ENCODE data around the gene RAB6D.
"Not testable (repeated sequence)": the region's sequence is repeated elsewhere in the genome, so short reads cannot be mapped to it uniquely, and the experiment has no call there.

The RAB6D gene

GRCh38 chr2:131363703-131364186 lies at the start of gene RAB6D:
Gene RAB6D (minus strand): TSS chr2:131364168. CDS start chr2:131363720, 448 bp downstream.
- DNase-seq (ENCODE audit: low read depth, low spot score): not testable (repeated sequence)

DNA sequence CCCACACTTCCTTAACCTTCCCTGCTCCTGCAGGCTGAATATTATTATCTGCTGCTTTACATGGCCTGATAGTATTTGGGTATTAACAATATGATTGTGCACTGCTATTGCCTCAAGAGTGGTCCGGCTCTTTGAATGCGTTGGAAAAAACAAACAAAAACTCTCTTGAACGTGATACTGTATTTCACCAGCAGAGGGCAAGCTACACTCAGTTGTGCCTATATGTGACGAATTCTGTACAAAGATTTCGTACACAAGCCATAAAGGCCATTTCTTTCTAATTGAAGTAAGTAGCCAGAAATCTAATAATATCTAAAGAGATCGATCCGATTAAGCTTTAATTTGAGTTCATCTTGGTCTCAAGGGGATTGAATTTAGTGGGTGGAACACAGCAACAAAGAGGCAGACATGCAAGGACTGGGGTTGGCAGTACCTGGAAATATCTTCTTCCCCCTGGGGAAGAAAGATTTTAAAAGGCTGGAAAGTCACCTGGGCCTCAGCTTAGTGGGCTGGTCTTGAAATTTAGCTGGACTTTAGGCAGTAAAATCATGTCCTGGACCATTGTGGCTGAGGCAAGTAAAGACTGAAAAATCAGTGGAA lies 49.3 kb upstream of the RAB6D start:
- peak; percentile 17 for DNase-seq (ENCODE audit: low read depth, low spot score)

GRCh38 chr2:131410173-131410572 lies 46.2 kb upstream of the RAB6D start:
- no peak for DNase-seq (ENCODE audit: low read depth, low spot score)

DNA sequence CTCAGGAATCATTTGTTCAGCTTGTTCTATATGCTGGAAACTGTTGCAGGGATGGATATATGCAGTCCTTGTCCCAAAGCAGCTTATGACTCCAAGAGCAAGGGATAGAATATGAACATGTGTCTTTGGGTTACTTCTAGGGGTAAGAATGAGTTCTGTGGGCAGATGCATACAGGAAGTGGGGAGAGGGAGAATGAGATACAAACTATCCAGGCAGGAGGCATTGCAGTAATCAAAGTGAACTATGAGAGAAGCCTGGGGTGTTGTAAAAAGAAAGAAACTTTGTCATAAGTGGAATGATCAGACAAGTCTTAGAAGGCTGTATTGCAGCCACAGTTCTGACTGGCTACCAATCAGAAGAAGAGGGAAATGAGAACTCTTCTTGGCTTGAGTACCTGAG lies 44.8 kb upstream of the RAB6D start:
- no peak for DNase-seq (ENCODE audit: low read depth, low spot score)

GRCh38 chr2:131408207-131408606 lies 44.2 kb upstream of the RAB6D start:
- DNase-seq (ENCODE audit: low read depth, low spot score): no peak

GRCh38 chr2:131404753-131405152 lies 40.8 kb upstream of the RAB6D start:
- DNase-seq (ENCODE audit: low read depth, low spot score): no peak

DNA sequence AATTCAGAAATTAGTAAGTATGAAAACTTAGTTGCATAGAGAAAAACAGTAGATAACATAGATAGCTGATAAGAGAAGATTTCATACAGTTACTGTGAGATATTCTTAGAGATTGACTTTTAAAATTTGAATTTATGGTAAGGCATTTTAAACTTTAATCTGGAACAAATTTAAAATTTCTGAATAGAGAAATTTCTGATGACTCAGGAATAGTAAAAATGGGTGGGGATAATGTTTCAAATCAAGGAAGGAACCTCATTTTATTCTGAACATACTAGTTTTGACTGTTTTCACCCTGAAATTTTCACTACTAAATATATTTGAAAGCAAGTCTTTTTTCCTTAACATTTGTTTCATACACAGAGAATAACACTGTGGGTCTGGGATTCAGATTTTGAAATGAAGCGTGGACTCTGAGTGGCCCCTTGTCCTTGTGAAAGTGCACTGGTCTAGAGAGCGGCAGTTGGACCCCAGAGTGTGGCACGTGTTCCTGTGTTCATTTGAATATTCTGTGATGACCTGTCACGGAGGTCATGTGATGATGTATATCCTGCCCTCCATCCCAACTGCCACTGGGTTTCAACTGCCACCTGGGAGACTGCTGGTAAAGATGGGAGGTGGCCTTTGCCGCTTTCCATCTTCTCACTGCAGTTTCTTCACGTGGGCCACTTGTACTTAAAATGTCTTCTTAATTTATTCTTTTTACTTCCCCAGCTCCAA lies 38.5 kb upstream of the RAB6D start:
- DNase-seq (ENCODE audit: low read depth, low spot score): no peak

- DNase-seq (ENCODE audit: low read depth, low spot score): no peak
Observed at GRCh38 chr2:131400849-131401248, 36.9 kb upstream of the RAB6D start.

GRCh38 chr2:131400441-131400840 lies 36.5 kb upstream of the RAB6D start:
- DNase-seq (ENCODE audit: low read depth, low spot score): not testable (repeated sequence)

DNA sequence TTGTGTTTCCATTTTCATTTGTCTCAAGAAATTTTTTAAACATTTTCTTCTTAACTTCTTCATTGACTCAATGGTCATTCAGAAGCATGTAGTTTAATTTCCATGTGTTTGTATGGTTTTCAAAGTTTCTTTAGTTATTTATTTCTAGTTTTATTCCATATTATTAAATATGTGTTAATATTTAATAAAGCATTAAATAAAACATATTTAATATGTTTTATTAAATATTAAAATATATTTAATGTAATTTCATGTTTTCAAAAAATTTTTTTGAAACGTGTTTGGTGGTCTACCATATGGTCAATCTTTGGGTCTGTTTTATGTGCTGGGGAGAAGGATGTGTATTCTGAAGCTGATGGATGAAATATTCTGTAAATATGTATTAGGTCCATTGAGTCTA lies 32.2 kb upstream of the RAB6D start:
- DNase-seq (ENCODE audit: low read depth, low spot score): not testable (repeated sequence)

DNA sequence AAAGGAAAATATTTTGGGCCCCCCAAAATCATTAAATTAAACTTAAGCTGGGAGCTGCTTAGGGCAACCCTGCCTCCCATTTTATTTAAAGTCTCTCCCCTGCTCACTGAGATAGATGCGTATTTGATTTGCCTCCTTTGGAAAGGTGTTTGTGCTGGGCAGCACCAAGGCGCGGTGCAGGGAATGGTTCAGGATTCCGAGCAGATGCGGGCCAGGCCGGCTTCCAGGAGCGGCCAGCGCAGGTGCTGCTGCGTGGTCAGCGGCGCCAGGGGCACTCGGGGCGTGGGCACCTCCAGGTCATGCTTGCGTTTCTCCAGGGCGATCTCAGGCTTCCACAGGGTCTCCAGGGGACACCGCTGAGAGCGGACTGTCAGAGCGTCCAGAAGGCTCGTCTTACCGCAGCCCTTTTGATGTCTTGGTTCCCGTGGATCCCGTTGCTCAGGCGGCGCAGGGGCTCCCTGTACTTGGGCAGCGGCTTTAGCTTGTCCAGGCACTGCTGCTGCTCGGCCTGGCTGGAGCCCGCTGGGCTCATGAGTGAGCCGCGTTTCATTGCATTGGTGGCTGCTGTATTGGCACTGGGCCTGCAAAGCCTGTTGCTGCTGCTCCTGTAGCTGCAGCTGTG lies 31.2 kb upstream of the RAB6D start:
- not testable (repeated sequence) for DNase-seq (ENCODE audit: low read depth, low spot score)

DNA sequence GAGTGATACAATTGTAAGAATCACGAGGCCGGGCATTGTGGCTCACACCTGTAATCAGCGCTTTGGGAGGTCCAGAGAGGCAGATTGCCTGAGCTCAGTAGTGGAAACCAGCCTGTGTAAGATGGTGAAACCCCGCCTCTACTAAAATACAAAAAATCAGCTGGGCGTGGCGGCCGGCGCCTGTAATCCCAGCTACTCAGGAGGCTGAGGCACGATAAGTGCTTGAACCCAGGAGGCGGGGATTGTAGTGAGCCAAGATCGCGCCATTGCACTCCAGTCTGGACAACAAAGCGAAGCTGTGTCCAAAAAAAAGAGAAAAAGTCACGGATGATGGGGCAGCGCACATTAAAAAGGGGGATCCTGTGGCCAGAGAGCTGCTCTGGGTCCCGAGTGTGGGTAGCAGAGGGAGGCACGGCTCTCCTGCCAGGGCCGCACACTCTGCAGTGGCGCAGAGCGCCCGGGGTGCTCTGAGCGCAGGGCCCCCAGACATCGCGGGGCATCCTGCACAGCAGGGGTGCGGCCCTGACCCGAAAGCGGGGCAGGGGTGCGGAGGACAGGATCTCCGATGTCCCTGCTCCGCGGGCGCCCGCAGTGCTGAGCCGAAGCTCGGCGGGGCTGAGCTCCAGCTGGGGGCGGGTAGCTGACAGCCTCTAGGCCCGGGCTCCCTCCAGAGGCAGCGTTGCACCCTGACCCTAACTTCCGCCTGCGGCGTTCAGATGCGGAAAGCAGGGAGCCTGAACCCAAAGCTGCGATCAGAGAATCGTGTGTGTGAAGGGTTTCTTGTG lies 30.4 kb upstream of the RAB6D start:
- DNase-seq (ENCODE audit: low read depth, low spot score): no peak

DNA sequence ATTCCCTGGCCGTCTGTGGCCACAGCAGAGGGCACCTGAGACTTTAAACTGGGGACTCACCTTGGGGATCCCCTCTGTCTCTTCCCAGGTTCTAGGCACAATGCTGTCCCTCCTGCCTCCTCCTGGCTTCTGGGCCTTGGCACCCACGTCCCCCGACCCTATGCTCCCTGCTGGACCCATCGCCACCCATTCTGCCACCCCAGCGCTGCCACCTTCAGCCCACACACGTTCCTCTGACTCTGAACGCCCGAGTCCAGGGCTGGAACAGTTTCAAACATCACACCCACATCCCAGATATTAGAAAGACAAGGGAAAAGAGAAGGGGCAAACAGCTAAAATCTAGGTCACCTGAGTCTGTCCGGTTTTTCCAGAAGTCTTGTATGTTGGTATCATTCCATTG lies 28.0 kb upstream of the RAB6D start:
- not testable (repeated sequence) for DNase-seq (ENCODE audit: low read depth, low spot score)

GRCh38 chr2:131391471-131391870 lies 27.5 kb upstream of the RAB6D start:
- DNase-seq (ENCODE audit: low read depth, low spot score): not testable (repeated sequence)

GRCh38 chr2:131390495-131391130 lies 26.6 kb upstream of the RAB6D start:
- DNase-seq (ENCODE audit: low read depth, low spot score): not testable (repeated sequence)

DNA sequence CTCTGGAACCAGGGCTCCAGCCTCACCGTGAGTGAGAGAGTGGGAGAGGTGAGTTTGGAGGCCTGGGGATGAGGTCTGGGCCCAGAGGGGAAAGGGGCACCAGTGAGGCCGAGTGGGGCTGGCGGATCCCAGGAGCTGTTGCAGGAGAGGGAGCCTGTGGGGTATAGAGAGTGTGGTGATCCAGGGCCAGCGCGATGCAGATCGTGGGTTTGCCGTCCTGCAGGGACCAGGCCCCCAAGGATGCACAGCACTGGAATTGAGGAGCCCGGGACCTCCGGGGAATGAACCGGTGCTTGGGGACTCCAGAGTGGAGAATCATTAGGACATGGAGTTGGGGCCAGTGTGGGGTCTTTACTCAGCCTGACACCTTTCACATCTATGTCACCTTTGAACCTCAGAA lies 25.7 kb upstream of the RAB6D start:
- DNase-seq (ENCODE audit: low read depth, low spot score): no peak

- DNase-seq (ENCODE audit: low read depth, low spot score): not testable (repeated sequence)
Observed at GRCh38 chr2:131388834-131389233, 24.9 kb upstream of the RAB6D start.

GRCh38 chr2:131373111-131373510 lies 9.1 kb upstream of the RAB6D start:
- DNase-seq (ENCODE audit: low read depth, low spot score): not testable (repeated sequence)

- no peak for DNase-seq (ENCODE audit: low read depth, low spot score)
Observed at GRCh38 chr2:131369954-131370353, 6.0 kb upstream of the RAB6D start.

- not testable (repeated sequence) for DNase-seq (ENCODE audit: low read depth, low spot score)
Observed at GRCh38 chr2:131368493-131369066, 4.6 kb upstream of the RAB6D start.

DNA sequence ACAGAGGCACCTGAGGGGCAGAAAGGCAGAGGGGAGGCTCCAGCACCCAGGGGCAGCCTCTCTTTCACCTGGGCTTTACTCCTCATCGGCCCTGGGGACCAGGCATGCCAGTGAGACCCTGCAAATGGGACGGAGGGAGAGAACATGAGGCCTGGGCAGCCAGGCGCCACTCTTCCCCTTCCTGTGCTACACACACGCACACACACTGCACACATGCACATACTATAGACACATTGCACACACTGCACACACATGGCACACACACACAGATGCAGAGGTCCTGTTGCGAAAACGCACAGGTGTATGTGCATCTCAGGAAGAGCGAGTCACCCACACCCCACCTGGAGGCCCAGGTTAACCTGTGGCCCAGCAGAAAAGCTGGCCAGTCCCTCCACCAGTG lies 3.4 kb upstream of the RAB6D start:
- no peak for DNase-seq (ENCODE audit: low read depth, low spot score)

Measured in smooth muscle cell of the brain vasculature (primary cell).